ENCODE measurements around the gene OR51E1. TPM values are rescaled to one million over a fixed set of nuclear protein-coding genes. Genes with fewer than 3 reads are reported as not detected.

Gene OR51E1
- total RNA-seq, 4 donors from 2014 or later = 1.1 to 3.3 TPM; not detected in 2

- no peak for TF ChIP-seq CTCF (IDR thresholded peaks at IDR 0.05; ENCODE audit: low read depth)
These were observed 3.9 kb upstream of the OR51E1 start for GRCh38 chr11:4639931-4640330.

GRCh38 chr11:4641501-4641900, 2.3 kb upstream of the OR51E1 start:
- no peak for TF ChIP-seq CTCF (IDR thresholded peaks at IDR 0.05; ENCODE audit: low read depth)

DNA sequence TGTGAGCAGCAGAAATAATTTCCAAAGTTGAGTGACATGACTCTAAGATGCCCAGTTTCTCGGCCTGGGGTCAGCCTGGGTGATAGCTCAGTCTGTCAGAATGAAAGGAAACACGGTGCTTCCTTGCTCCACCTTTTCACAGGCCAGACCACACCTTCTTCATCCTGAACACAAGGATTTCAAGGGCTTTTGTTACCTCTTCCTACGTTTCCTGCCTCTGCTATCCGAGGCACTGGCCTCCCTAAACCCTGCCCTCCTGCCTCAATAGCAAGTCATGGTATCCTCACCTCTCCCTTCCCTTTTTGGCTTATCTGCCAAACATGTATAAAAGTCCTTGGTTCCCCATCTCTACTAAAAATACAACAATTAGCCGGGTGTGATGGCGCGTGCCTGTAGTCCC, 1.7 kb upstream of the OR51E1 start:
- TF ChIP-seq CTCF (IDR thresholded peaks at IDR 0.05; ENCODE audit: low read depth) = no peak

- no peak for TF ChIP-seq CTCF (IDR thresholded peaks at IDR 0.05; ENCODE audit: low read depth)
These were observed 706 bp upstream of the OR51E1 start for GRCh38 chr11:4643076-4643475.

DNA sequence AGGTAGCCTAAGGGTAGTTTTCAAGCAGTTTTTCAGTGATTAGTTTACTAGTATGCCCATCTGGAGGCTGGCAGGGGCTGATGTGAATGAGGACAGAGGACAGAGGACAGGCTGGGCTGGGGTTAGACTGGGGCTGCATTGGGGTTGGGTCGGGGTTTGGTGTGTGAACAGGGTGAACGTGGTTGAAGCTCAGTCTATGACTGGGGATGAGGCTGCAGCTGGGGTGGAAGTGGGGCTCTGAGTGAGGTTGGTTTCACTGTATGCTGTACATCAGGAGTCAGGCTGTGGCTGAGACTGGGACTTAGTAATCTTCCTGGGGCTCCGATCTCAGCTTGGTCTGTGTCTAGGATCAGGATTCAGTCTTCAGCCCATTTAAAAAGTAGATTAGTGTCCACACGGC, 451 bp downstream of the OR51E1 start:
- TF ChIP-seq CTCF (IDR thresholded peaks at IDR 0.05; ENCODE audit: low read depth) = no peak

GRCh38 chr11:4645974-4646373, 2.2 kb downstream of the OR51E1 start:
- no peak for TF ChIP-seq CTCF (IDR thresholded peaks at IDR 0.05; ENCODE audit: low read depth)

- no peak for TF ChIP-seq CTCF (IDR thresholded peaks at IDR 0.05; ENCODE audit: low read depth)
These were observed 4.0 kb downstream of the OR51E1 start for GRCh38 chr11:4647766-4648165.
